NK-92 (cell line): ENCODE results near the gene PRIMA1.

Experiments
- DNase-seq: peaks from one replicate; lab custom pipeline; 2025; ENCODE audit not compliant: unreplicated experiment; lab: John Stamatoyannopoulos, UW

PRIMA1 gene

GRCh38 chr14:93713726-93714405, 74.4 kb downstream of the PRIMA1 start:
- no peak for DNase-seq

GRCh38 chr14:93712838-93713724, 75.2 kb downstream of the PRIMA1 start:
- no peak for DNase-seq

GRCh38 chr14:93712079-93712837, 76.0 kb downstream of the PRIMA1 start:
- no peak for DNase-seq

- no peak for DNase-seq
Observed at GRCh38 chr14:93709249-93709648, 79.0 kb downstream of the PRIMA1 start.

GRCh38 chr14:93708800-93709199, 79.5 kb downstream of the PRIMA1 start:
- no peak for DNase-seq

- DNase-seq = no peak
Observed at GRCh38 chr14:93708311-93708734, 80.0 kb downstream of the PRIMA1 start.

GRCh38 chr14:93707475-93707874, 80.8 kb downstream of the PRIMA1 start:
- DNase-seq = no peak

- DNase-seq = no peak
Observed at GRCh38 chr14:93706360-93706955, 81.8 kb downstream of the PRIMA1 start.

- no peak for DNase-seq
Observed at GRCh38 chr14:93705513-93706156, 82.7 kb downstream of the PRIMA1 start.

GRCh38 chr14:93703941-93704340, 84.3 kb downstream of the PRIMA1 start:
- DNase-seq = no peak

- no peak for DNase-seq
Observed at GRCh38 chr14:93702946-93703345, 85.3 kb downstream of the PRIMA1 start.

GRCh38 chr14:93701562-93701961, 86.7 kb downstream of the PRIMA1 start:
- no peak for DNase-seq

- no peak for DNase-seq
Observed at GRCh38 chr14:93700928-93701327, 87.4 kb downstream of the PRIMA1 start.

- DNase-seq = no peak
Observed at GRCh38 chr14:93693914-93694313, 94.4 kb downstream of the PRIMA1 start.

GRCh38 chr14:93691042-93691780, 97.1 kb downstream of the PRIMA1 start:
- no peak for DNase-seq

GRCh38 chr14:93690146-93690545, 98.1 kb downstream of the PRIMA1 start:
- DNase-seq = no peak

GRCh38 chr14:93688820-93689219, 99.5 kb downstream of the PRIMA1 start:
- DNase-seq = no peak

- DNase-seq = no peak
Observed at GRCh38 chr14:93688239-93688666, 100.0 kb downstream of the PRIMA1 start.

GRCh38 chr14:93686268-93686667, 102.0 kb downstream of the PRIMA1 start:
- DNase-seq = no peak
